NCI-H2107 treated with DMSO at 0.1 percent for 48 hours (cell line): ENCODE results near the gene PURA.

Experiments
- DNase-seq: peaks from one replicate; lab custom pipeline; 2025; ENCODE audit not compliant: unreplicated experiment; lab: John Stamatoyannopoulos, UW

PURA gene

GRCh38 chr5:140113699-140114263 is at the start of gene PURA:
PURA (plus strand) TSS chr5:140114109; CDS start chr5:140114182, 73 bp downstream.
- DNase-seq, result peak; percentile 70

GRCh38 chr5:140072812-140073211 is 41.1 kb upstream of the PURA start:
- no peak for DNase-seq

GRCh38 chr5:140073296-140073695 is 40.6 kb upstream of the PURA start:
- DNase-seq, result no peak

GRCh38 chr5:140075371-140075770 is 38.5 kb upstream of the PURA start:
- no peak for DNase-seq

- DNase-seq, result no peak
Measured at GRCh38 chr5:140076142-140076541, 37.8 kb upstream of the PURA start.

- DNase-seq, result no peak
Measured at GRCh38 chr5:140076788-140077187, 37.1 kb upstream of the PURA start.

DNA sequence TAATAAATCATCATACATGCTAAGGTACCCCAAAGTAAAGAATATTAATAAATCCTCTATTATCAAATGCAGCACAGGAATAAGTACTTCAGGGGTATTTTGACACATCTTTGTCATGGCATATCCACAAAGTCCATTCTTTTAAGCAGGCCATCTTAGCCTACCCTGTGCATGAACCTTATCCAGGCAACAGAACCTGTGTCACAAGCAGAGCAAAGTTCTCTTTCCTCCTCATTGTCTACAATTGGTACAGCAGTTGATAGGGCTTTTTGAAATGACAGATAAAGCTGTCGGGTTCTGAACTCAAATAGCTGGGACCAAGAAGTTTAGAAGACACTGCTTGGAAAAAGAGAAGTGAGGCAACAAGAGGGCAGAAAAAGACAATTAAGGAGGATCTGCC is 30.8 kb upstream of the PURA start:
- DNase-seq, result no peak

DNA sequence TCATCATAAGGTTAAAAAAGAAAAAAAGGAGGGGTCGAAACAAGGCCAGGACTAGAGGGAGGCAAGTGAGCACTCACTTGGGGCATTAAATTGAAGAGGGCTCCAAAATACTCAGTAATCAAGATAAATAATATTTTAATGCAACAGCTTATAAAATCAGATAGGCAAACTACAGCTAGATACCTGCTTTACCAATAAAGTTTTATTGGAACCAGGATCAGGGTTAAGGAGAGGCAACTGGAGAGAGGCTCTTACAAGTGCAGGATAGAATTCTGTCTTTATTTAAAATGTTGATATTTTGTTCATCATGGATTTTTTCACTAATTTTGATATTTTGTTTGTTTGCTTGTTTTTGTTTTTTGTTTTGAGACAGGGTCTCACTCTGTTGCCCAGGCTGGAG is 30.3 kb upstream of the PURA start:
- DNase-seq, result no peak

- DNase-seq, result no peak
Measured at GRCh38 chr5:140084541-140084940, 29.4 kb upstream of the PURA start.

- no peak for DNase-seq
Measured at GRCh38 chr5:140090251-140090650, 23.7 kb upstream of the PURA start.

- DNase-seq, result no peak
Measured at GRCh38 chr5:140093179-140093578, 20.7 kb upstream of the PURA start.

DNA sequence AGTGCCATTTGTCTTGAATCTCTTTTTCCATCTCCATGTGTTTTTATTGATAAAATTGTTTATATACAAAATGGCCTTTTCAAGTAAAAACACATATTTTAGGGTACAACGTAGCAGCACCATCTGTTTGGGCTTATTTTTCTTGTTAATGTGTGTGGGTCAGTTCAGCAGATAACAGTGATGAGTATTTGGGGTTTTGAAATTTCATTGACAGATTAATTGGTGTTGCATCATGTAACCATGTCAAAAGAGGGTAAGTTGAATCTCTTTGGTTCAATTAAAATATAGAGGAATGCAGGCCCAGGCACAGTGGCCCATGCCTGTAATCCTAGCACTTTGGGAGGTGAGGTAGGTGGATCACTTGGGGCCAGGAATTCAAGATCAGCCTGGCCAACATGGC is 20.0 kb upstream of the PURA start:
- no peak for DNase-seq

- no peak for DNase-seq
Measured at GRCh38 chr5:140094889-140095288, 19.0 kb upstream of the PURA start.

- no peak for DNase-seq
Measured at GRCh38 chr5:140101179-140101578, 12.7 kb upstream of the PURA start.

DNA sequence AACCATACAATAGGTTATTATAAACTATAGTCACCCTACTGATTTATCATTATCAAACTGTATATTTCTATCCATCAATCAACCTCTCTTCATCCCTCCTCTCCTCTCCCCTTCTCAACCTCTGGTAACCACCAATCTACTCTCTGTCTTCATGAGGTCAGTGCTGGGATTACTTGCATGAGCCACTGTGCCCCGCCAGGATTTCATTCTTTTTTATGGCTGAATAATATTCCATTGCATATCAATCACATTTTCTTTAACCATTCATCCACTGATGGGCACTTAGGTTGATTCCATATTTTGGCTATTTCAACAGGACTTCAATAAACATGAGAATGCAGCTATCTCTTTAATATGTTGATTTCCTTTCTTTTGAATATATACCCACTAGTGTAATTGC is 10.8 kb upstream of the PURA start:
- DNase-seq, result no peak

DNA sequence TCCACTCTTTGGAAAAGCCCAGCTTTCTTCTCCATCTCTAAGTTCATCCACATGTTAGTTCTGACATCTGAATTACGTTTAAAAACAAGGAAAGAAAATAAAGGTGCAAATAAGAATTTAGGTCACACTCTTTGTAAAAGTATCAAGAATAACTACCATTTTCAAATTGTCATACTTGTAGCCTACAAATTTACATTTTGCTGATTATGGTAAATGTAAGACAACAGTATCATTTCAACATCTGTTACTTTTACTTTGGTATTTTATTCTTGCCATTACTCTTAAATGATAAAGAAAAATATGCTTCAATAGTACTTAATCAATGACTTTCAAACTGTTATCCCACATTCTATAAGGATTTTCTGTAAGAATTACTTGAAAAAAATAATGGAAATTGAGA is 9.8 kb upstream of the PURA start:
- no peak for DNase-seq

DNA sequence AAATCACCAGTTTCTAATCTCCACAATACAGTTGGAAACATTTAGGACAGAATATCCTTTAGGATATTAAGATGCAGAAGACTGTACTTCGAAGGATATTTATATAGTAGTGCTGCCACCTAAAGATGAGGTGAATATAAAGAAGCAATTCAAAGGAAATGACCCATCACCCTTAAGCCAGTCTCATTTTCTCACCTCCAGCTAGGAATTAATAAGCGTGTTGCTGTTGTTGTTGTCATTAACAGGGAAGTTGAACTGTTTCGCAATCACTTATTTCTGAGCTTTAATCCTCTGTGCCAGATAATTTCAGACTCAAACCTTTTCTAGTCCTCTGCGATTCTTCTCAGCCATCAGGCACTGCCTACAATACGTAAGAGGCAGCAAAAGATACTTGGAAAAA is 7.8 kb upstream of the PURA start:
- no peak for DNase-seq

- no peak for DNase-seq
Measured at GRCh38 chr5:140106805-140107311, 7.1 kb upstream of the PURA start.

GRCh38 chr5:140107312-140108092 is 6.4 kb upstream of the PURA start:
- peak; percentile 29 for DNase-seq

GRCh38 chr5:140108093-140109017 is 5.6 kb upstream of the PURA start:
- no peak for DNase-seq

- DNase-seq, result no peak
Measured at GRCh38 chr5:140109018-140109758, 4.7 kb upstream of the PURA start.
